ENCODE measurements around the gene SYNGR3. TPM values are rescaled to one million over a fixed set of nuclear protein-coding genes. Genes with fewer than 3 reads are reported as not detected.

The SYNGR3 gene
- polyA plus RNA-seq, 1 donor (not counting 4 experiments of a cell fraction or from before 2014, with no cell fraction given), result 0.30 TPM

- H3K79me2 ChIP-seq (ENCODE audit: control insufficient read depth, insufficient read depth, low read length), result peaks cover 47% of the 10 kb centered on the region
Observed at GRCh38 chr16:1968146-1968953, 21.4 kb upstream of the SYNGR3 start.

DNA sequence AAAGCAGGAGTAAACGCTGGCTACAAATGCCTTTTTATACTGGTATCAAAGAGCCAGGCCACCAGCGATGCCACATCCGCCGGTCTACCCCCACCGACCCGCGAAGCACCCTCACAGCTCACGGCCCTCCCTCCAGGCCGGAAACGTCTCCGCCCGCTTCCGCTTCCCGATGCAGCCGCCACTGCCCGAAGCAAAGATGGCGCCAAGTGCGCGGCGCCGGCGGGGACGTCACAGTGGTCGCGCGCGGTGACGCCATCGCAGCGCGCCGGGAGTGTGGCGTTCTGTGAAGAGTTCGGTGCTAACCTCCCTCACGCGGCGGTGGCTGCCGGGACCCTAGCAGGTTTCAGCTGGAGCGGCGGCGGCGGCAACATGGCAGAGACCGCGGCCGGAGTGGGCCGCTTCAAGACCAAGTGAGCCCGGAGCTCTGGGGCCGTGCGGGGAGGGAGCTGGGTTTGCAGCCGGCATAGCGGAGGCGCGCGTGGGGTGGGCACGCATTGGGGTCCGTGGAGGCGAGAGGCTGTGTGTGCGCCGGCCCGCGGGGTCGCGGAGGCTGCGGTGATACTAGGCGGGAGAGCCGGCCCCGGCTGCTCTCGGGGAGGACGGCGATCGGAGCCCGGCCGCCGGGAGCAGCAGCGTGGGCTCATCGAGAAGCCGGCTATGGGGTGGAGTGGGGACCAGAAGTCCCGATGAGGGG lies 17.8 kb upstream of the SYNGR3 start, which contains the start of gene TBL3:
Gene TBL3, plus strand, starts transcription at position 258 of the 694 bp plus-strand sequence. Its CDS starts 112 bp downstream, at position 370.
- DNase-seq (ENCODE audit: low read depth, low spot score) (no peak), FAIRE-seq (peak; percentile 62)
- Histone ChIP-seq H3K27me3 (ENCODE audit: control insufficient read depth, extremely low read depth, insufficient read depth, low read length) (no peaks in the 10 kb centered on the region), H3K27ac (ENCODE audit: control insufficient read depth, insufficient read depth, low read length) (peak within 1 kb of the TSS; percentile 84), H3K4me3 (ENCODE audit: control insufficient read depth in 2 of 3, extremely low read depth in 1 of 3, insufficient read depth in 2 of 3, low read depth in 1 of 3, low read length in 3 of 3) (peak within 1 kb of the TSS; percentile 92 to 100 (median 93)), H4K20me1 (ENCODE audit: control insufficient read depth, extremely low read depth, insufficient read depth, low read length) (no peaks in the 10 kb centered on the region), H3K9me3 (ENCODE audit: control insufficient read depth, low read depth, low read length) (no peaks in the 10 kb centered on the region), H3K9ac (ENCODE audit: control insufficient read depth, extremely low read depth, insufficient read depth, low read length) (peak within 1 kb of the TSS; percentile 89), H3K79me2 (ENCODE audit: control insufficient read depth, insufficient read depth, low read length) (peaks cover 32% of the 10 kb centered on the region), H3K9me1 (ENCODE audit: control insufficient read depth, extremely low read depth, insufficient read depth, low read length) (no peaks in the 10 kb centered on the region), H2AFZ (ENCODE audit: control insufficient read depth, low read length) (peak within 1 kb of the TSS; percentile 82), H3K36me3 (ENCODE audit: control insufficient read depth in 2 of 2, extremely low read depth in 1 of 2, insufficient read depth in 2 of 2, low read length in 2 of 2) (peaks cover 0 to 21% of the 10 kb centered on the region in 2 experiments), H3K4me2 (ENCODE audit: control insufficient read depth, extremely low read depth, insufficient read depth, low read depth, low read length) (peak within 1 kb of the TSS; percentile 95), H3K4me1 (ENCODE audit: control insufficient read depth, extremely low read depth, insufficient read depth, low read length) (peaks cover 13% of the 10 kb centered on the region)
- no peak for TF ChIP-seq EZH2 (IDR thresholded peaks at IDR 0.05; ENCODE audit: low read length)
- TF ChIP-seq, protein P1, sequence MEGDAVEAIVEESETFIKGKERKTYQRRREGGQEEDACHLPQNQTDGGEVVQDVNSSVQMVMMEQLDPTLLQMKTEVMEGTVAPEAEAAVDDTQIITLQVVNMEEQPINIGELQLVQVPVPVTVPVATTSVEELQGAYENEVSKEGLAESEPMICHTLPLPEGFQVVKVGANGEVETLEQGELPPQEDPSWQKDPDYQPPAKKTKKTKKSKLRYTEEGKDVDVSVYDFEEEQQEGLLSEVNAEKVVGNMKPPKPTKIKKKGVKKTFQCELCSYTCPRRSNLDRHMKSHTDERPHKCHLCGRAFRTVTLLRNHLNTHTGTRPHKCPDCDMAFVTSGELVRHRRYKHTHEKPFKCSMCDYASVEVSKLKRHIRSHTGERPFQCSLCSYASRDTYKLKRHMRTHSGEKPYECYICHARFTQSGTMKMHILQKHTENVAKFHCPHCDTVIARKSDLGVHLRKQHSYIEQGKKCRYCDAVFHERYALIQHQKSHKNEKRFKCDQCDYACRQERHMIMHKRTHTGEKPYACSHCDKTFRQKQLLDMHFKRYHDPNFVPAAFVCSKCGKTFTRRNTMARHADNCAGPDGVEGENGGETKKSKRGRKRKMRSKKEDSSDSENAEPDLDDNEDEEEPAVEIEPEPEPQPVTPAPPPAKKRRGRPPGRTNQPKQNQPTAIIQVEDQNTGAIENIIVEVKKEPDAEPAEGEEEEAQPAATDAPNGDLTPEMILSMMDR (optimal IDR thresholded peaks at IDR 0.05 in 1 of 3, IDR thresholded peaks at IDR 0.05 in 1 of 3, conservative IDR thresholded peaks at IDR 0.05 in 1 of 3; ENCODE audit: extremely low read depth in 1 of 3, insufficient read depth in 2 of 3, low read length in 3 of 3), result no peak
- dilution Hi-C loops (cut with MboI; ENCODE audit: extremely low pct_ligation_motif_present, low sequenced_read_pairs), result no loop called here

More at GRCh38 chr16:1968146-1968953, 21.4 kb upstream of the SYNGR3 start:
- Histone ChIP-seq H2AFZ (ENCODE audit: control insufficient read depth, low read length) (no peak overlapping the region), H3K36me3 (ENCODE audit: control insufficient read depth in 2 of 2, extremely low read depth in 1 of 2, insufficient read depth in 2 of 2, low read length in 2 of 2) (peaks cover 7 to 11% of the 10 kb centered on the region in 2 experiments), H3K4me1 (ENCODE audit: control insufficient read depth, extremely low read depth, insufficient read depth, low read length) (peaks cover 21% of the 10 kb centered on the region), H3K9ac (ENCODE audit: control insufficient read depth, extremely low read depth, insufficient read depth, low read length) (no peak overlapping the region), H3K9me1 (ENCODE audit: control insufficient read depth, extremely low read depth, insufficient read depth, low read length) (no peaks in the 10 kb centered on the region), H3K27ac (ENCODE audit: control insufficient read depth, insufficient read depth, low read length) (no peak overlapping the region), H4K20me1 (ENCODE audit: control insufficient read depth, extremely low read depth, insufficient read depth, low read length) (peaks cover 6% of the 10 kb centered on the region), H3K4me3 (ENCODE audit: control insufficient read depth in 2 of 3, extremely low read depth in 1 of 3, insufficient read depth in 2 of 3, low read depth in 1 of 3, low read length in 3 of 3) (no peak overlapping the region), H3K27me3 (ENCODE audit: control insufficient read depth, extremely low read depth, insufficient read depth, low read length) (no peaks in the 10 kb centered on the region), H3K9me3 (ENCODE audit: control insufficient read depth, low read depth, low read length) (no peaks in the 10 kb centered on the region), H3K4me2 (ENCODE audit: control insufficient read depth, extremely low read depth, insufficient read depth, low read depth, low read length) (no peak overlapping the region)
- TF ChIP-seq EZH2 (IDR thresholded peaks at IDR 0.05; ENCODE audit: low read length), result no peak
- TF ChIP-seq, protein P1 (optimal IDR thresholded peaks at IDR 0.05 in 1 of 3, IDR thresholded peaks at IDR 0.05 in 1 of 3, conservative IDR thresholded peaks at IDR 0.05 in 1 of 3; ENCODE audit: extremely low read depth in 1 of 3, insufficient read depth in 2 of 3, low read length in 3 of 3), result no peak
- DNase-seq (ENCODE audit: low read depth, low spot score) (no peak), FAIRE-seq (no peak)
- dilution Hi-C loops (cut with MboI; ENCODE audit: extremely low pct_ligation_motif_present, low sequenced_read_pairs), result no loop called here
